ENCODE results near the gene SARDH.

Gene SARDH

DNA sequence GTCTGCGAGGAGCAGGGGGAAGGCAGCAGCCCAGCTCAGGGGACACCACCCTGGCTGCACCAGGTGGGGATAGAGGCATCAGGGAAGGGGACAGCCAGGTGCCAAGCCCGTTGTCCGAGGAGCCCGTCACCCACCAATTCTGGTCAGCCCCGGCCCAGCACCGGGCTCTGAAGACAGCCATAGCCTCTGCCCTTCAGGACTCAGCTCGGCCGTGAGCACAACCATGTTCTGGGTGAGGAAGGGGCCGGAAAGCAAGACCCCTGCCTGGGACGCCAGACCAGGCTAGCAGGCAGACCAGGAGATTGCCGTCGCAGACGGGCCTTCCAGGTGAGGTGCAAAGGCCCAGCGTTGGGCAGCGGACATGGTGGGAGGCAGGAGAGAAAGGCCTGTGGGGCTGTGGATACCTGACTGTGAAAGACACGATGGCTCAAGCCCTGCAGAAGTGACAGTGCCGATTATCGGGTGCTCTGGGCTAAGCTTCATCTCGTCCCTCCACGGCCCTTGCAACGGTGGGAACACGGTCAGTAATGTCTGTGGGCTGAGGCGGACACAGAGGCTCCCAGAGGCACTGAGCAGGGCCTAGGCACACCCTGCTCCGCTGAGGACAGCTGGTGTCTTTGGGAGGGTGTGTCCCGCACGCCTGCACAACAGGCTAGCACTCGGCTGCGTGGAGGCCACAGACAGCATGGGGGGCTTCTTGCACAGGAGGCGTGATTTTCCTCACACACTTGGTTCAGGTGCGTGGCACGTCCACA, 65.5 kb downstream of the SARDH start:
- DNase-seq (ENCODE audit: low read depth in 2 of 2, low spot score in 1 of 2) = no peak

GRCh38 chr9:133671371-133671770, 66.8 kb downstream of the SARDH start:
- no peak for DNase-seq (ENCODE audit: low read depth in 2 of 2, low spot score in 1 of 2)

DNA sequence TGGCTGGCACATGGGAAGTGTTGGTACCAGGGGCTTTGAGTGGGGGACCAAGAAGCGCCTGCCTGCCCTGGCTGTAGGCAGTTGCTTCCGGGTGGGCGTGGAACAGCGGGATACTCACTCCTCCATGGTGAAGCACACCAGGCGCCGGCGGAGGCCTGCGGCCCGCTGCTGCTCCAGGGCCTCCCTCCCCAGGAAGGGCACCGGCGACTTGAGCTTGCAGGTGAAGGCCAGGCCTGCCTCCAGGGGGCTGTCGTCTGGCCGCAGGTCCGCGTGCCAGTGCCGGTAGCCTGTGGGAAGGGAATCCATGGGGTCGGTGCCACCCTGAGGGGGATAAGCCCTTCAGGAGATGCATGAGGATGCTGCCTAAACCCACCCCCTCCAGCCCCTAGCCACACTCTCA, 67.7 kb downstream of the SARDH start:
- no peak for DNase-seq (ENCODE audit: low read depth in 2 of 2, low spot score in 1 of 2)

DNA sequence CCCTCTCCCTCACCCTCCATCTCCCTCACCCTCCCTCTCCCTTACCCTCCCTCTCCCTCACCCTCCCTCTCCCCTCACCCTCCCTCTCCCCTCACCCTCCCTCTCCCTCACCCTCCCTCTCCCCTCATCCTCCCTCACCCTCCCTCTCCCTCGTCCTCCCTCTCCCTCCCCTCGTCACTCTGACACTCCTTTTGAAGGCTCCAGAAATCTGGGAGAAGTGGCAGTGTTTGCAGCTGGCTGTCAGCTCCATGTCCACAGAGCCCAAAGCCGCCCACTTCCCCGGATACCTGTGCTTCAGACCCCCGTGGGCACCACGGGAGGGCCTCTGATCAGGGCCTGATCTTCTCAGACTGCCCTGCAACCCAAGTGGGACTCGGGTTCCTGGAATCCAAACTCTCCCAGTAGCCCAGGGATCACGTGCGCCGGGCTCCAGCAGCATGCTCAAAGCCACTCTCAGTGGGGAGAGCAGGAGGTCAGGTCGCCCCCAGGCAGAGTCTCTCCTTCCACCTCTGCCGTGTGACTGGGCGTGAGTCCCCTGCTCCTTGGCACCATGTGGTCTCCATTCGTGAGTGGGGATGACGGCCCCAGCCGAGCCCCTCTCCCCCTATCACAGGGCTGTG, 68.9 kb downstream of the SARDH start:
- no peak for DNase-seq (ENCODE audit: low read depth in 2 of 2, low spot score in 1 of 2)

GRCh38 chr9:133667759-133668450, 70.2 kb downstream of the SARDH start:
- DNase-seq (ENCODE audit: low read depth in 2 of 2, low spot score in 1 of 2) = no peak

GRCh38 chr9:133666845-133667244, 71.3 kb downstream of the SARDH start:
- no peak for DNase-seq (ENCODE audit: low read depth in 2 of 2, low spot score in 1 of 2)

DNA sequence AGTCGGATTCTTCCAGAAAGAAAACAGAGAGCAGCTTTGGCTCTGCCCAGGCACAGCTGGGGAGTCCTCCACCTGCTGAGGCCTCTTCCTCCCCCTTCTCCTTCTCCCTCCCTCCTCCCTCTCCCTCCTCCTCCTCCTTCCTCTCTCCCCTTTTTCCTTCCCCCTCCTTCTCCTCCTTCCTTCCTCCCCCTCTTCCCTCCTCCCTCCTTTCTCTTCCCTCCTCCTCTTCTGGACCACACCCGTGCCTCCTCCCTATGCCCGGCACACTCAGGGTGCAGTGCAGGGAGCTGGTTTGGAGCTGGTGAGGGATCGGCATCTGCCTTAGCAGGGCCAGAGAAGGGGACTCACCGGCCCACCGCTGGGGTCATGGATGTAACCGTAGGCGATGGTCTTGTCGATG, 71.8 kb downstream of the SARDH start:
- no peak for DNase-seq (ENCODE audit: low read depth in 2 of 2, low spot score in 1 of 2)

- DNase-seq (ENCODE audit: low read depth in 2 of 2, low spot score in 1 of 2) = no peak
These were observed 72.6 kb downstream of the SARDH start for GRCh38 chr9:133665535-133665934.

DNA sequence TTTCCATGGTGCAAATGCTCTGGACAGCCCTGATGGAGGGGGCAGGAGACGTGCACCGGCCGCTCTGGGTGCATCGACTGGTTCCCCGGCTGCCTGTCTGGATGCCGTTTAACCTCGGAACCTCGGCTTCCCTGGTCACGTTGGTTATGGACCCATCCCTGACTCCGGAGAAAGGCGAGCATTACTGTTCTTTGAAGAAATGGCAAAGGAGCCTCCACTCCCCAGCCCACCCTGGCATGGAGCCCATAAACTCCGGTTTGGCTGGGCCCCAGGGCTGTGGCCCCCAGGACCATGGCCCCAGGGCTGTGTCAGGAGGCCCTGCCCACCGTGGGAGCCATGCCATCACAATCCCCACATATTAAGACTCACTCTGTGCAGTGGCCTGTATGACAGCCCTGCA, 73.1 kb downstream of the SARDH start:
- DNase-seq (ENCODE audit: low read depth in 2 of 2, low spot score in 1 of 2) = no peak

GRCh38 chr9:133664173-133665050, 73.7 kb downstream of the SARDH start:
- DNase-seq (ENCODE audit: low read depth in 2 of 2, low spot score in 1 of 2) = no peak

DNA sequence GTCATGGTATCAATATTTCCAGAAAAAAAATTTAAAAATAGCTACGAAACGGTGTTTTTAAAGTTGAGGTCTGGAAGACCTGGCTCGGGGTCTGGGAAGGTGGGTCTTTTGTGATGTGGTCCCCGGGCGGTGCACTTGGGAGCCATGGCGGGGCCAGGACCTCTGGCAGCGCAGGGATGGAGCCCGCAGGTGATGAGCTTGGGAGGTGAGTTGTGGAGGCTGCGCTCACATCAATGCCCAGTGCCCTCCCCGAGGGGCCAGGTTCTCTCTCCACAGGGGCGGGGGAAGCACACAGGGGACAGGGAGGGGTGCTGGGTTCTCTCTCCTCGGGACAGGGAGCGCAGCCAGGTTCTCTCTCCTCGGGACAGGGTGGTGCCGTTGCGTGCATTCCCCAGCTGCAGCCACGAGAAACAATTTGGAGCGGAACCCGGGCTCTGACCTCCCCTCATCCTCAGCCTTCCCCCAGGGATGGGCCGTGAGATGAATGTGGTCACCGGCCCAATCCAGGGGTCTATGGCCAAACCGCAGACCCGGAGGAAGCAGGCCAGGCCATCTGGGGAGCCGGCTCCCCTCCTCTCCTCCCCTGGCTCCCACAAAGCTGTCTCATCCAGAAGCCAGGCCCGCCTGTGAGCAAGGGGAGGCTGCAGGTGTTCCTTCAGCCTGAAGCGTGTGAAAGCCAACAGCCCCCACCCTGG, 76.2 kb downstream of the SARDH start:
- DNase-seq (ENCODE audit: low read depth in 2 of 2, low spot score in 1 of 2) = no peak

GRCh38 chr9:133659516-133659915, 78.6 kb downstream of the SARDH start:
- no peak for DNase-seq (ENCODE audit: low read depth in 2 of 2, low spot score in 1 of 2)

DNA sequence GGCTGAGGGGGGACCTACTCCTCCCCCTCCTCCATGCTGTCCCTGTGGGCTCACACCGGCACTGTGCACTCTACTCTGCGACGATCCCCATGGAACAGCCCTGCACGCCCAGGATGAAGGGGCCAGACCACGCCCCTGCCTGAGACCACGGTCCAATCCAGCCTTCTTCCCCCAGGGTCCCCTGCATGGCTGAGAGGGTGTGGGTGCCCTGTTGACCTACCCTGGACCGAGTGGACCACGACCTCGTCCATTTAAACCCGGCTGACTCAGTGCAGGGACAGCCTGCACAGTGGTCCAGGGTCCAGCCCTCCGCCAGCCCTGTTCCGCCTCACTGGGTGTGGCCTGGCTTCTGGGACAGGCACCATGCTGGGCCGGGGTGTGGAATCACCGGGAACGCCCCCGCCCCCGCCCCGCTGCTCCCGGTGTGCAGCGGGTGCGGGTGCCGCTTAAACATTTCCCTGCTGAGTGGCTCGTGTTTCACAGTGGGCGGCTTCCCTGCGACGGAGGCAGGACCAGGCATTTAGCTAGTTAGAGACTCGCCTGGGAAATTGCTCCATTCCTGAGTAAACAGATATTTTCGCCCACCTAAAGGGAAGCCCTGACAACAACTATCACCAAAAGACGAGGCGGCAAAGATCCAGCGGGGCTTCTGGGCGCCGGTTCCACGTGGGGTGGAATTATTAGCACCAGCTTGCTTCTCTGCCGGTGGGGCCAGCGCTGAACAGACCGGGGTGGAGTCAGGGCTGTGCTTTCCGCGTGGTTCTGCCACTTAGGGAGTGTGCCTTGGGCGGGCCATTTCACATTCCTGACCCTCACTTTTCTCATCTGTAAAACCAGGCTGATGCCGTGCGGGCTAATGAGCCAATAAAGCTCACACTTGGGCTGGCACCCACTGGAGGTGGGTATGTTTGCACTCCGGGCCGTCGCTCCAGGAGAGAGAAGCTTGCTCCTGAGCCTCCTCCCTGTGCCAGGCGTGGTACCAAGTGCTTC, 79.4 kb downstream of the SARDH start:
- no peak for DNase-seq (ENCODE audit: low read depth in 2 of 2, low spot score in 1 of 2)

DNA sequence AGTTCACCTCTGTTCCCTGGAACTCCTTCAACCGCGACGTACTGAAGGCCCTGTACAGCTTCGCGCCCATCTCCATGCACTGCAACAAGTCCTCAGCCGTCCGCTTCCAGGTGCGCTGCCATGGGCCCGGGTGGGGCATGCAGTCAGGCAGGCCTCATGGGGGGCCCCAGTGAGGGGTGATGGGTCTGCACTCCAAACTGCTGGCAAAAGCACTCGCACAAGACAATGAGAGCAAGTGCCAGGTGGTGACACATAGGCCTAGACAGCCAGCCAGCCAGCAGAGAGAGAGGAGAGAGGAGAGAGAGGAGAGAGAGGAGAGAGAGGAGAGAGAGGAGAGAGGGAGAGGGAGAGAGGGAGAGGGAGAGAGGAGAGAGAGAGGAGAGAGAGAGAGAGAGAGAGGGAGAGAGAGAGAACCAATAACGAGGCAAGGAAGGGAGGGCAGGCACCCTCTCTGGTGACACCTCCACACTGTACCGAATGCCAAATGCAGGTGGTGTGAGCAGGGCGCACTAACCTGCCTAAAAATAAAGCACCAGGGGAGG, 81.0 kb downstream of the SARDH start:
- no peak for DNase-seq (ENCODE audit: low read depth in 2 of 2, low spot score in 1 of 2)

- no peak for DNase-seq (ENCODE audit: low read depth in 2 of 2, low spot score in 1 of 2)
These were observed 81.7 kb downstream of the SARDH start for GRCh38 chr9:133656211-133657119.

DNA sequence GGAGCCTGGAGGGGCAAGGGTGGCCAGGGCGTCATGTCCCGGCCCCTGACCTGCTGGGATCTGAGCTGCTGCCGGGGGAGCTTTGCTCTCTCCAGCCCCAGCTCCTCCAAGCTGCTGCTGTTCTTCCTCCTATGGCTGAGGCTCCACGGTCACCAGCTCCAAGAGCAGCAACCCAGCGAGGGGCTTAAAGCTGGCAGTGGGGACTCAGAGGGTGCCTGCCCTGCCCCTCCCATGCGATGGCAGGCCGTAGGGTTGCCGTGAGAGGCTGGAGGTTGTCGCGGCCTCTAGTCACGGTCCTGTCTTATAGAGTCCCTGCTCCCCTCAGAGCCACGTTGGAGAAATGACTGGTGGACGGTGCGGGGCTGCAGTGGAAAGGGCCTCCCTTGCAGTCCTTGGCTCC, 82.5 kb downstream of the SARDH start:
- no peak for DNase-seq (ENCODE audit: low read depth in 2 of 2, low spot score in 1 of 2)

GRCh38 chr9:133654736-133655657, 83.2 kb downstream of the SARDH start:
- DNase-seq (ENCODE audit: low read depth in 2 of 2, low spot score in 1 of 2) = no peak
